MM.1S (cell line): ENCODE results near the gene STING1.
"Not testable (repeated sequence)": the region's sequence is repeated elsewhere in the genome, so short reads cannot be mapped to it uniquely, and the experiment has no call there.

Source experiments
- DNase-seq: peaks from one replicate; pipeline ENCODE4 v3.0.0-alpha.2; 2015
- H2AFZ ChIP-seq: fragments of 300-600 bp; sonication (generic); 2 replicates; pipeline ENCODE4 v1.6.0; 2016; ENCODE audit warnings: antibody characterized with exemption, low read length
- H3F3A ChIP-seq: fragments of 300-600 bp; sonication (generic); 2 replicates; pipeline ENCODE4 v1.6.1; 2016; ENCODE audit warnings: mild to moderate bottlenecking, antibody characterized with exemption, low read length, moderate library complexity, mixed read lengths; ENCODE audit not compliant: insufficient read depth
- H3K27ac ChIP-seq: fragments of 300-600 bp; sonication (generic); 2 replicates; pipeline ENCODE4 v1.5.1; 2016; ENCODE audit warnings: mild to moderate bottlenecking, low read length
- H3K27me3 ChIP-seq: fragments of 300-600 bp; sonication (generic); replicated peaks from 2 replicates; pipeline ENCODE4 v1.6.0; 2016; ENCODE audit warnings: low read length; ENCODE audit not compliant: insufficient read depth
- H3K36me3 ChIP-seq: fragments of 300-600 bp; sonication (generic); replicated peaks from 2 replicates; pipeline ENCODE4 v1.6.1; 2016; ENCODE audit warnings: mild to moderate bottlenecking, low read length, mixed read lengths; ENCODE audit not compliant: insufficient read depth
- H3K4me1 ChIP-seq: fragments of 300-600 bp; sonication (generic); 2 replicates; pipeline ENCODE4 v1.6.1; 2016; ENCODE audit warnings: low read length, mixed read lengths
- H3K4me2 ChIP-seq: fragments of 300-600 bp; sonication (generic); 2 replicates; pipeline ENCODE4 v1.6.0; 2016; ENCODE audit warnings: low read depth, low read length
- H3K4me3 ChIP-seq: fragments of 300-600 bp; sonication (generic); 2 replicates; pipeline ENCODE4 v1.5.1; 2016; ENCODE audit warnings: low read length, mixed read lengths
- H3K79me2 ChIP-seq: fragments of 300-600 bp; sonication (generic); 2 replicates; pipeline ENCODE4 v1.6.1; 2016; ENCODE audit warnings: mixed run types, low read length, mixed read lengths
- H3K9ac ChIP-seq: fragments of 300-600 bp; sonication (generic); 2 replicates; pipeline ENCODE4 v1.6.1; 2016; ENCODE audit warnings: low read length, mixed read lengths
- H3K9me2 ChIP-seq: fragments of 300-600 bp; sonication (generic); replicated peaks from 2 replicates; pipeline ENCODE4 v1.6.1; 2016; ENCODE audit warnings: mild to moderate bottlenecking, low read length, mixed read lengths; ENCODE audit not compliant: insufficient read depth
- H3K9me3 ChIP-seq: fragments of 300-600 bp; sonication (generic); replicated peaks from 2 replicates; pipeline ENCODE4 v1.6.1; 2016; ENCODE audit warnings: mild to moderate bottlenecking, low read length, mixed read lengths; ENCODE audit not compliant: insufficient read depth
- H4K20me1 ChIP-seq: fragments of 300-600 bp; sonication (generic); 2 replicates; pipeline ENCODE4 v1.6.1; 2016; ENCODE audit warnings: mild to moderate bottlenecking, low read length, moderate library complexity, mixed read lengths; ENCODE audit not compliant: insufficient read depth
- CTCF ChIP-seq: fragments of 300-600 bp; sonication (generic); IDR thresholded peaks from 2 replicates; pipeline ENCODE4 v1.5.1; 2016; ENCODE audit warnings: antibody characterized with exemption, low read length, mixed read lengths
- EZH2 ChIP-seq: fragments of 300-600 bp; sonication (generic); optimal IDR thresholded peaks from 2 replicates; pipeline ENCODE3; 2017; ENCODE audit warnings: low read depth, mild to moderate bottlenecking, antibody characterized with exemption, low read length, mixed read lengths
- EZH2phosphoT487 ChIP-seq: fragments of 300-600 bp; sonication (generic); IDR thresholded peaks from 2 replicates; pipeline ENCODE4 v1.6.1; 2018; ENCODE audit warnings: antibody characterized with exemption, low read length

Gene STING1

GRCh38 chr5:139482050-139482889, at the start of gene STING1:
TSS of gene STING1 (minus strand) at chr5:139482758. CDS start at chr5:139481704, 1,054 bp downstream.
- Histone ChIP-seq H3K27ac (no peak within 1 kb of the TSS), H3K4me2 (peak within 1 kb of the TSS; percentile 18; the same call in 1 of the 2 replicates), H3K9ac (no peak within 1 kb of the TSS)

GRCh38 chr5:139531772-139532169, 49.2 kb upstream of the STING1 start:
- H2AFZ ChIP-seq, result no peak overlapping the region
- H3K4me2 ChIP-seq, result no peak overlapping the region
- H3K79me2 ChIP-seq, result no peaks in the 10 kb centered on the region
- H3F3A ChIP-seq, result no peaks in the 10 kb centered on the region
- H3K27me3 ChIP-seq, result no peaks in the 10 kb centered on the region
- no peaks in the 10 kb centered on the region for H3K36me3 ChIP-seq
- no peak overlapping the region for H3K4me3 ChIP-seq
- no peaks in the 10 kb centered on the region for H3K4me1 ChIP-seq
- H3K9me3 ChIP-seq, result no peaks in the 10 kb centered on the region
- H4K20me1 ChIP-seq, result no peaks in the 10 kb centered on the region
- no peak overlapping the region for H3K9ac ChIP-seq
- TF ChIP-seq EZH2 (no peak), EZH2phosphoT487 (no peak), CTCF (no peak)
- no peaks in the 10 kb centered on the region for H3K9me2 ChIP-seq
- DNase-seq, result no peak
- H3K27ac ChIP-seq, result no peak overlapping the region

More at GRCh38 chr5:139482050-139482889, at the start of gene STING1:
- H3K79me2 ChIP-seq, result no peaks in the 10 kb centered on the region
- no peaks in the 10 kb centered on the region for H3K36me3 ChIP-seq
- no peaks in the 10 kb centered on the region for H3K27me3 ChIP-seq
- TF ChIP-seq CTCF, result no peak
- no peak for TF ChIP-seq EZH2phosphoT487
- TF ChIP-seq EZH2, result no peak
- H3F3A ChIP-seq, result no peaks in the 10 kb centered on the region
- H3K9me3 ChIP-seq, result no peaks in the 10 kb centered on the region
- H3K4me3 ChIP-seq, result no peak within 1 kb of the TSS
- DNase-seq, result no peak
- no peaks in the 10 kb centered on the region for H3K9me2 ChIP-seq
- peaks cover 8% of the 10 kb centered on the region for H3K4me1 ChIP-seq
- no peaks in the 10 kb centered on the region for H4K20me1 ChIP-seq
- peak within 1 kb of the TSS; percentile 79 for H2AFZ ChIP-seq

GRCh38 chr5:139530079-139530478, 47.5 kb upstream of the STING1 start:
- not testable (repeated sequence) for H3F3A ChIP-seq, H4K20me1 ChIP-seq, H3K4me3 ChIP-seq, H3K27ac ChIP-seq, DNase-seq, H3K9ac ChIP-seq, H3K9me3 ChIP-seq, H3K4me1 ChIP-seq, H3K27me3 ChIP-seq, H3K36me3 ChIP-seq, H3K4me2 ChIP-seq, H3K79me2 ChIP-seq, H3K9me2 ChIP-seq, H2AFZ ChIP-seq

GRCh38 chr5:139528695-139529094, 46.1 kb upstream of the STING1 start:
- not testable (repeated sequence) for H3K9me3 ChIP-seq, H4K20me1 ChIP-seq, H3F3A ChIP-seq, H3K36me3 ChIP-seq, H3K9me2 ChIP-seq, H3K4me1 ChIP-seq, H3K27ac ChIP-seq, H3K9ac ChIP-seq, H3K27me3 ChIP-seq, H2AFZ ChIP-seq, DNase-seq, H3K79me2 ChIP-seq, H3K4me3 ChIP-seq, H3K4me2 ChIP-seq

- not testable (repeated sequence) for H3K9me3 ChIP-seq, H3K9ac ChIP-seq, DNase-seq, H3K4me3 ChIP-seq, H3K4me2 ChIP-seq, H3K79me2 ChIP-seq, H2AFZ ChIP-seq, H3K9me2 ChIP-seq, H3K27ac ChIP-seq, H3K27me3 ChIP-seq, H3K4me1 ChIP-seq, H3F3A ChIP-seq, H4K20me1 ChIP-seq, H3K36me3 ChIP-seq
Measured at GRCh38 chr5:139527896-139528467, 45.4 kb upstream of the STING1 start.

- H3K9me2 ChIP-seq, H3K4me2 ChIP-seq, DNase-seq, H3K9ac ChIP-seq, H3K4me1 ChIP-seq, H3K4me3 ChIP-seq, H3K9me3 ChIP-seq, H4K20me1 ChIP-seq, H3K36me3 ChIP-seq, H3K79me2 ChIP-seq, H2AFZ ChIP-seq, H3K27me3 ChIP-seq, H3F3A ChIP-seq, H3K27ac ChIP-seq: not testable (repeated sequence)
Measured at GRCh38 chr5:139527090-139527470, 44.5 kb upstream of the STING1 start.
